ENCODE data around the gene MIAT.

DNA sequence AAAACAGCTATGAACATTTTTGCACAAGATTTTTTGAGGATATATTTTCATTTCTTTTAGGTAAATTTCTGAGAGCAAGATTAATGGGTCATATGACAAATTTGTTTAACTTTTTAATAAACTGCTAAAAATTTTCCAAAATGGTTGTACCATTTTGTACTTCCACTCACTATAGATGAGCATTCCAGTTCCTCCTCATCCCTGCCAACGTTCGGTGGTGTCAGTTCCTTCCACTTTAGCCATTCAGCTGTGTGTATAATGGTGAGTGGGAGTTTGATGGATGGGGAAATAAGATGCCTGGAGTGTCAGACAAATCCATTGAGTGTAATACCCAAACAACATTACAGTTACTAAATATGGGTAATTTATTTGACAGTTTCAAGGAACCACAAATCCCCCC, 49.7 kb downstream of the MIAT start:
- TF ChIP-seq, protein P1, sequence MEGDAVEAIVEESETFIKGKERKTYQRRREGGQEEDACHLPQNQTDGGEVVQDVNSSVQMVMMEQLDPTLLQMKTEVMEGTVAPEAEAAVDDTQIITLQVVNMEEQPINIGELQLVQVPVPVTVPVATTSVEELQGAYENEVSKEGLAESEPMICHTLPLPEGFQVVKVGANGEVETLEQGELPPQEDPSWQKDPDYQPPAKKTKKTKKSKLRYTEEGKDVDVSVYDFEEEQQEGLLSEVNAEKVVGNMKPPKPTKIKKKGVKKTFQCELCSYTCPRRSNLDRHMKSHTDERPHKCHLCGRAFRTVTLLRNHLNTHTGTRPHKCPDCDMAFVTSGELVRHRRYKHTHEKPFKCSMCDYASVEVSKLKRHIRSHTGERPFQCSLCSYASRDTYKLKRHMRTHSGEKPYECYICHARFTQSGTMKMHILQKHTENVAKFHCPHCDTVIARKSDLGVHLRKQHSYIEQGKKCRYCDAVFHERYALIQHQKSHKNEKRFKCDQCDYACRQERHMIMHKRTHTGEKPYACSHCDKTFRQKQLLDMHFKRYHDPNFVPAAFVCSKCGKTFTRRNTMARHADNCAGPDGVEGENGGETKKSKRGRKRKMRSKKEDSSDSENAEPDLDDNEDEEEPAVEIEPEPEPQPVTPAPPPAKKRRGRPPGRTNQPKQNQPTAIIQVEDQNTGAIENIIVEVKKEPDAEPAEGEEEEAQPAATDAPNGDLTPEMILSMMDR (IDR thresholded peaks at IDR 0.05), result no peak
- no peak for TF ChIP-seq POLR2A (IDR thresholded peaks at IDR 0.05)

Measured in adrenal gland (tissue), 5 donors.